ENCODE results near the gene FAM117B.

DNA sequence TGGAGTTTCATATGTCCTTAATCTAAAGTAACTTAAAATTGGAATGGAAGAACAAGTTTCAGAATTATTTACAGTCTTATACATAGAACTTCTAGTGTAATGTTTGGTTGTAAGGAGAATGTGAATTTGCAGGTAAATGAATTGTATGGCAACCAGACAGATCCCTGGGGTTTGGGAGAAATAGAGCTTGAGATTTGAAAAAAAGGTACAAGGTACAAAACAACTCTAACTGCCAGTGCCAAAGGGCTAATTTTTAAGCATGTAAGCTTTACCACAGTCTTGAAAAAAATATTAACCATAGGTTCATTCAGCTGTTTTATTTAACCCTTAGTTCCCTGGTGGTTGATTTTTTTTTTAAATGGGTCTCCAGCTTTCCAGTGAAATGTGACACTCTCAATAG lies 133.5 kb downstream of the FAM117B start:
- TF ChIP-seq, protein P1, sequence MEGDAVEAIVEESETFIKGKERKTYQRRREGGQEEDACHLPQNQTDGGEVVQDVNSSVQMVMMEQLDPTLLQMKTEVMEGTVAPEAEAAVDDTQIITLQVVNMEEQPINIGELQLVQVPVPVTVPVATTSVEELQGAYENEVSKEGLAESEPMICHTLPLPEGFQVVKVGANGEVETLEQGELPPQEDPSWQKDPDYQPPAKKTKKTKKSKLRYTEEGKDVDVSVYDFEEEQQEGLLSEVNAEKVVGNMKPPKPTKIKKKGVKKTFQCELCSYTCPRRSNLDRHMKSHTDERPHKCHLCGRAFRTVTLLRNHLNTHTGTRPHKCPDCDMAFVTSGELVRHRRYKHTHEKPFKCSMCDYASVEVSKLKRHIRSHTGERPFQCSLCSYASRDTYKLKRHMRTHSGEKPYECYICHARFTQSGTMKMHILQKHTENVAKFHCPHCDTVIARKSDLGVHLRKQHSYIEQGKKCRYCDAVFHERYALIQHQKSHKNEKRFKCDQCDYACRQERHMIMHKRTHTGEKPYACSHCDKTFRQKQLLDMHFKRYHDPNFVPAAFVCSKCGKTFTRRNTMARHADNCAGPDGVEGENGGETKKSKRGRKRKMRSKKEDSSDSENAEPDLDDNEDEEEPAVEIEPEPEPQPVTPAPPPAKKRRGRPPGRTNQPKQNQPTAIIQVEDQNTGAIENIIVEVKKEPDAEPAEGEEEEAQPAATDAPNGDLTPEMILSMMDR (IDR thresholded peaks at IDR 0.05): no peak
- no peak for TF ChIP-seq POLR2A (IDR thresholded peaks at IDR 0.05)

All from uterus (tissue), 2 donors.